Loucy (cell line): ENCODE measurements around the gene RNF13.

Source experiments
- H2AFZ ChIP-seq: fragments of 200-600 bp; sonication (generic); 2 replicates; pipeline ENCODE4 v1.6.0; 2016; ENCODE audit warnings: antibody characterized with exemption, mild to moderate bottlenecking, low read length, moderate library complexity
- H3F3A ChIP-seq: fragments of 200-600 bp; 2 replicates; pipeline ENCODE4 v1.6.0; 2016; ENCODE audit warnings: antibody characterized with exemption, low read depth, mild to moderate bottlenecking
- H3K27me3 ChIP-seq: fragments of 200-600 bp; sonication (generic); 2 replicates; pipeline ENCODE4 v1.6.1; 2014; ENCODE audit warnings: low read length, mild to moderate bottlenecking; ENCODE audit not compliant: insufficient read depth, poor library complexity, severe bottlenecking
- H3K36me3 ChIP-seq: fragments of 200-600 bp; sonication (generic); 2 replicates; pipeline ENCODE4 v1.6.1; 2016; ENCODE audit warnings: low read length; ENCODE audit not compliant: insufficient read depth
- H3K4me1 ChIP-seq: fragments of 200-600 bp; sonication (generic); 2 replicates; pipeline ENCODE4 v1.5.1; 2014; ENCODE audit warnings: low read length, mild to moderate bottlenecking; ENCODE audit not compliant: insufficient read depth, poor library complexity, severe bottlenecking
- H3K4me2 ChIP-seq: fragments of 200-600 bp; sonication (generic); 2 replicates; pipeline ENCODE4 v1.6.0; 2014; ENCODE audit warnings: antibody characterized with exemption, low read length, low read depth, mild to moderate bottlenecking; ENCODE audit not compliant: poor library complexity, severe bottlenecking
- H3K4me3 ChIP-seq: fragments of 200-600 bp; sonication (generic); 2 replicates; pipeline ENCODE4 v1.5.1; 2014; ENCODE audit warnings: low read length, mild to moderate bottlenecking, mixed read lengths; ENCODE audit not compliant: poor library complexity, severe bottlenecking
- H3K79me2 ChIP-seq: fragments of 200-600 bp; sonication (generic); 2 replicates; pipeline ENCODE4 v1.6.1; 2014; ENCODE audit warnings: low read length; ENCODE audit not compliant: insufficient read depth
- H3K9ac ChIP-seq: fragments of 200-600 bp; sonication (generic); 2 replicates; pipeline ENCODE4 v1.6.0; 2014; ENCODE audit warnings: mild to moderate bottlenecking, low read depth, low read length, moderate library complexity; ENCODE audit not compliant: poor library complexity, severe bottlenecking
- H3K9me2 ChIP-seq: fragments of 200-600 bp; sonication (generic); replicated peaks from 2 replicates; pipeline ENCODE4 v1.6.1; 2016; ENCODE audit warnings: low read depth, low read length, mixed read lengths
- H3K9me3 ChIP-seq: fragments of 200-600 bp; sonication (generic); 2 replicates; pipeline ENCODE4 v1.6.1; 2014; ENCODE audit warnings: mild to moderate bottlenecking, antibody characterized with exemption, low read length, low read depth; ENCODE audit not compliant: insufficient read depth
- H4K20me1 ChIP-seq: fragments of 200-600 bp; sonication (generic); 2 replicates; pipeline ENCODE4 v1.6.0; 2014; ENCODE audit warnings: antibody characterized with exemption, low read length, mild to moderate bottlenecking; ENCODE audit not compliant: insufficient read depth, poor library complexity, severe bottlenecking
- CTCF ChIP-seq: fragments of 200-600 bp; sonication (generic); conservative IDR thresholded peaks from 2 replicates; pipeline ENCODE4 v1.5.1; 2014; ENCODE audit warnings: mild to moderate bottlenecking, antibody characterized with exemption, low read length
- EZH2phosphoT487 ChIP-seq: fragments of 200-600 bp; IDR thresholded peaks from 2 replicates; pipeline ENCODE4 v1.6.1; 2018; ENCODE audit warnings: antibody characterized with exemption, mild to moderate bottlenecking, moderate library complexity, borderline replicate concordance

The RNF13 gene

GRCh38 chr3:149902498-149903139 lies 89.6 kb downstream of the RNF13 start:
- H3K9me3 ChIP-seq, result no peaks in the 10 kb centered on the region
- H3K79me2 ChIP-seq, result no peaks in the 10 kb centered on the region
- H3K27me3 ChIP-seq, result no peaks in the 10 kb centered on the region
- H3K4me1 ChIP-seq, result no peaks in the 10 kb centered on the region
- H3F3A ChIP-seq, result no peaks in the 10 kb centered on the region; the same call in 1 of the 2 replicates
- 0 out of 2 replicates have a peak, but pooled peaks cover 2% of the 10 kb centered on the region for H3K36me3 ChIP-seq
- no peaks in the 10 kb centered on the region for H3K9me2 ChIP-seq
- TF ChIP-seq CTCF, result peak; percentile 49
- no peak for TF ChIP-seq EZH2phosphoT487
- H4K20me1 ChIP-seq, result no peaks in the 10 kb centered on the region
- no peak overlapping the region for H3K4me2 ChIP-seq
- no peak overlapping the region for H3K9ac ChIP-seq
- H3K4me3 ChIP-seq, result no peak overlapping the region
- H2AFZ ChIP-seq, result no peak overlapping the region

GRCh38 chr3:149906036-149906435 lies 93.0 kb downstream of the RNF13 start:
- TF ChIP-seq CTCF, result no peak
- TF ChIP-seq EZH2phosphoT487, result no peak

GRCh38 chr3:149908424-149908957 lies 95.5 kb downstream of the RNF13 start:
- Histone ChIP-seq H3K4me2 (no peak overlapping the region), H3K36me3 (peaks cover 3% of the 10 kb centered on the region; the same call in 1 of the 2 replicates), H3K4me3 (no peak overlapping the region), H3K4me1 (no peaks in the 10 kb centered on the region), H4K20me1 (no peaks in the 10 kb centered on the region), H3K9me2 (no peaks in the 10 kb centered on the region), H2AFZ (no peak overlapping the region), H3F3A (no peaks in the 10 kb centered on the region), H3K9me3 (no peaks in the 10 kb centered on the region), H3K79me2 (no peaks in the 10 kb centered on the region), H3K9ac (no peak overlapping the region), H3K27me3 (no peaks in the 10 kb centered on the region)
- TF ChIP-seq CTCF (no peak), EZH2phosphoT487 (no peak)

More at GRCh38 chr3:149906036-149906435, 93.0 kb downstream of the RNF13 start:
- Histone ChIP-seq H3K4me1 (no peaks in the 10 kb centered on the region), H3K9me2 (no peaks in the 10 kb centered on the region), H3K36me3 (no peaks in the 10 kb centered on the region), H3K9ac (no peak overlapping the region), H3K79me2 (no peaks in the 10 kb centered on the region), H3K4me2 (no peak overlapping the region), H3K4me3 (no peak overlapping the region), H3F3A (no peaks in the 10 kb centered on the region), H2AFZ (no peak overlapping the region), H4K20me1 (no peaks in the 10 kb centered on the region), H3K9me3 (no peaks in the 10 kb centered on the region), H3K27me3 (no peaks in the 10 kb centered on the region)
